Activated CD4-positive, alpha-beta memory T cell treated with anti-CD3 and anti-CD28 coated beads, Interleukin-2, amount 10 ng/mL, durations not matched to agents 7 days and 5 days (primary cell): ENCODE measurements around the gene IL2RG. TPM values are rescaled to one million over a fixed set of nuclear protein-coding genes. Genes with fewer than 3 reads are reported as not detected.

Source experiments
- CTCF ChIA-PET: fragments of 350-600 bp; sonication (Branson Sonifier 250); formaldehyde crosslinking; loops from one replicate; lab custom pipeline; 2021; ENCODE audit warnings: antibody characterized with exemption, inconsistent platforms; lab: Charles Lee
- POLR2A ChIA-PET: fragments of 350-600 bp; sonication (Branson Sonifier 250); formaldehyde crosslinking; loops from one replicate; lab custom pipeline; 2021; ENCODE audit warnings: antibody characterized with exemption; lab: Charles Lee
- DNase-seq: peaks from one replicate; pipeline ENCODE4 v3.0.0-alpha.2; 2020
- H3K27ac Mint-ChIP-seq: one replicate; pipeline ENCODE4 v1.8.0; 2021; ENCODE audit warnings: mild to moderate bottlenecking, mixed read lengths
- H3K27me3 Mint-ChIP-seq: one replicate; pipeline ENCODE4 v1.8.0; 2021; ENCODE audit warnings: mixed read lengths
- H3K36me3 Mint-ChIP-seq: one replicate; pipeline ENCODE4 v1.8.0; 2021; ENCODE audit warnings: low read depth, mixed read lengths
- H3K4me1 Mint-ChIP-seq: one replicate; pipeline ENCODE4 v1.8.0; 2021; ENCODE audit warnings: mixed read lengths
- H3K4me3 Mint-ChIP-seq: one replicate; pipeline ENCODE4 v1.8.0; 2021; ENCODE audit warnings: mild to moderate bottlenecking, mixed read lengths
- H3K9me3 Mint-ChIP-seq: one replicate; pipeline ENCODE4 v1.8.0; 2021; ENCODE audit warnings: mixed read lengths
- total RNA-seq, 2 experiments: library from RNA; stranded (reverse); gene quantifications; one replicate each; pipeline ENCODE4 v1.2.3, GENCODE V29; 2021

Gene IL2RG
- total RNA-seq, 2 experiments from 2014 or later, result 633 to 637 TPM

DNA sequence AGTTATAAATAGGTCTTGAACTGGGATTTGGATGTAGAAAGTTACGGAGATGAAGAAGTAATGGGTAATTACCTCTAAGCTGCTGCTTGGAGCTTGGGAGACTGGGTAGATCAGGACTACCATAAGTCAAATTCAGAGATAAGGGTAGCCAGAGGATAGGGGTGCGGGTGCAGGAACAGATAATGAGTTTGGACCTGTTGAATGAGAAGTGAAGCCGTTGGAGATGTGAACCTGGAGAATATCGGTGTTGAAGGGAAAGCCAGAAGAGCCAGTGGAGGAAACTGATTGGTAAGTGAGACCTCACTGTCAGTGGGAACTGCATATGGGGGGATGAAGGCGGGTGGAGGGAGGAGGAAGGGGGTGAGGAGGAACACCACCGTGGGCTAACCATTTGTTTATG lies 16.3 kb downstream of the IL2RG start:
- H3K27ac Mint-ChIP-seq, result no peak overlapping the region
- peaks cover 2% of the 10 kb centered on the region for H3K27me3 Mint-ChIP-seq
- ChIA-PET POLR2A (interaction anchor here (1.0 kb wide), 1 partner anchor 16 kb away, joined by 3 read pairs; the partner anchor contains the start of gene IL2RG), CTCF (no interaction called here)
- DNase-seq, result no peak
- H3K36me3 Mint-ChIP-seq, result no peaks in the 10 kb centered on the region
- H3K9me3 Mint-ChIP-seq, result no peaks in the 10 kb centered on the region
- H3K4me1 Mint-ChIP-seq, result peaks cover 32% of the 10 kb centered on the region
- peak overlapping the region; percentile 96 for H3K4me3 Mint-ChIP-seq

DNA sequence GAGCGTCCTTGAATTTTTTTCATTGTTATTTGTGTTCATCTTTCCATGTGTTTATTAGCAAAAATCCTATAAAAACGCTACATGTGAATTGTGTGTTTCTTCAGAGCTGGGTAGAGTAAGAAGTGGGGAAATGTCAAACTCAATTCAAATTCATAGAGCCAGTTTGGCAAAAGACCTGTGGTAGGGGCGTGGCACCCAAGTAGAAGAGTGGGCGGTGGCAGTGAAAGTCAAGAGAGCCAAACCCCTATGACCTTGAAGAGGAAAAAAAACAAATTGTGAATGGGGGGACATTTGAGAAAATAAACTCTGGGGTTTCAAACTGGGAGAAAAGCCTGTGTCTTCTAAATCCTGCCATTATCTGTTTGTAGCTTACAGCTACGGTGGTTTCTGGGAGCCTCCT lies 20.1 kb downstream of the IL2RG start:
- Mint-ChIP-seq H3K4me1 (peaks cover 18% of the 10 kb centered on the region), H3K9me3 (no peaks in the 10 kb centered on the region), H3K4me3 (no peak overlapping the region), H3K27me3 (no peaks in the 10 kb centered on the region), H3K36me3 (no peaks in the 10 kb centered on the region), H3K27ac (no peak overlapping the region)
- no peak for DNase-seq
- ChIA-PET POLR2A (no interaction called here), CTCF (no interaction called here)

DNA sequence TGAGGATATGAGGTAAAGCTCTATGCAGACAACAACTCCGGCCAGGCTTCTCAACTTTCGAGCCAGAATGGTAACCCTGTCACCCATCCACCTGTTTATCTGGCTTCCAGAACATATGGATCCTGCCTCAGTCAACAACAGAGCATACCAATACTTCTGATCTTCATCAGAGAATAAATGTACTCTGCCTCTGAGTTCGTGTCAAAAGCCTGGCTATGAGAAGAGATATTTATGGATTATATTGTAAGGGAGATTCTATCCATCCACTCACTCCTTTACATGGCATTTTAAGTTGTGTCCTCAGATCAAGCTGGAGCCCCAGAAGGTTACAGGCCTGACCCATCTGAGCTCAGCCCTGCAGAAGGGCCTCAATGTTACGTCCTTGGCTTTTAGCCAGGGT lies 25.5 kb downstream of the IL2RG start:
- ChIA-PET CTCF (no interaction called here), POLR2A (interaction anchor here (0.8 kb wide), 1 partner anchor 13 kb away, joined by 3 read pairs; no protein-coding TSS in a partner anchor)
- no peak for DNase-seq
- no peaks in the 10 kb centered on the region for H3K9me3 Mint-ChIP-seq
- no peak overlapping the region for H3K4me3 Mint-ChIP-seq
- no peak overlapping the region for H3K27ac Mint-ChIP-seq
- H3K36me3 Mint-ChIP-seq, result no peaks in the 10 kb centered on the region
- H3K27me3 Mint-ChIP-seq, result peaks cover 2% of the 10 kb centered on the region
- peaks cover 5% of the 10 kb centered on the region for H3K4me1 Mint-ChIP-seq

GRCh38 chrX:71082822-71083221 lies 28.6 kb downstream of the IL2RG start:
- CTCF ChIA-PET, result no interaction called here
- Mint-ChIP-seq H3K27ac (no peak overlapping the region), H3K4me1 (peaks cover 5% of the 10 kb centered on the region), H3K9me3 (no peaks in the 10 kb centered on the region), H3K27me3 (peaks cover 2% of the 10 kb centered on the region), H3K4me3 (no peak overlapping the region), H3K36me3 (no peaks in the 10 kb centered on the region)
- POLR2A ChIA-PET, result no interaction called here
- DNase-seq, result no peak

GRCh38 chrX:71082124-71082647 lies 29.2 kb downstream of the IL2RG start:
- Mint-ChIP-seq H3K4me3 (no peak overlapping the region), H3K27me3 (peaks cover 2% of the 10 kb centered on the region), H3K4me1 (peaks cover 5% of the 10 kb centered on the region), H3K9me3 (no peaks in the 10 kb centered on the region), H3K27ac (no peak overlapping the region), H3K36me3 (no peaks in the 10 kb centered on the region)
- POLR2A ChIA-PET, result no interaction called here
- no peak for DNase-seq
- CTCF ChIA-PET, result no interaction called here

DNA sequence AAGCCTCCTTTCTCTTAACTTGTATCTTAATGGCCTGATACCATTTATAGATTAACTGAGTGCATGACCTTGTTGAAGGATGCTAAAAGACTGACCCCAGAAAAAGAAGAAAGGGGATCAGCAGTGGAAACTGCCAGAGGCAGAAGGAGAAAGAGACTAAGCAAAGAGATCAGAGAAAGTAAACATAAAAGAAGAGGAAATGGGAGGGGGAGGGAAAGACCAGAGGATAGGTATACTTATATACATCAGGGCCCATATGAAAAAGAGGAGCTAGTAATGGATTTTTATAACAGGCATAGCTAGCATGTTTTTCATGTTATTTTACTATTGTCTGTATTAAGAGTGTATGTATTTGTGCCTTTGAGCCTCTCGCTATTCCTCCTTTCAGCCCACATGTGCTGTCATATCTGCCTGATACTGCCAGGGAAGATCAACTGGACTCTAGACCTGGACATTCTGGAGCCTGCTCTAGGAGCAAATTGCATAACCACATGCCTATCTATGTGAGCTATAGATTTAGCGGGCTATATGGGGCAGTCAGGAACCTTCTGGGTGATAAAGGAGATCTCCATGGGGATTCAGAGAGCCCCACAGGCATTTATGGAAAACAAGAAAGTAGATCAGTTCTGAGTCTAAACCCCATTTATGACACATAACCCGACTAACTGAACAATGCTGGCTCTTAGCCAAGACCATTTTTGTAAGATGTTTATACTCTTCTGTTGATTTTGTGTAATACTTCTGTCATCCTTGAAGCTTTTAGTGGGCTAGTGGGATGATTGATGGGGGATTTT lies 29.9 kb downstream of the IL2RG start:
- CTCF ChIA-PET, result no interaction called here

DNA sequence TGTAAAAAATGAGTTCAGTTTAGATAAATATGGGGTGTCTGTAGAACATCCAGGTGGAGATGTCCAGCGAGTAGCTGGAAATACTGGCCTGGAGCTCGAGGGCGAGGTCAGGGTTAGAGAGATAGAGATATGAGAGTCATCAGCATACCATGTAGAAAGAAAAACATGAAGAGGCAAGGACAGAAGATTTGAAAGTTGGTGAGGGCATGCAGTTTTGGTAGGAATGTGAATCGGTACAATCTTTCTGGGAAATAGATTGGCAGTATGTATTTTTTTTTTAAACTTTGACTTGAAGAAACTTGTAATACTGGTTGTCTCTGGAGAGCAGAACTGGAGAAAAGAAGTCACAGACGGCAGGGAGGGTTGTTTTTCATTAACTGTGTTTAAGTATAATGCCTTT lies 40.8 kb downstream of the IL2RG start:
- POLR2A ChIA-PET, result no interaction called here
- Mint-ChIP-seq H3K27ac (no peak overlapping the region), H3K9me3 (no peaks in the 10 kb centered on the region), H3K4me1 (peaks cover 14% of the 10 kb centered on the region), H3K4me3 (no peak overlapping the region), H3K27me3 (peaks cover 11% of the 10 kb centered on the region), H3K36me3 (peaks cover 3% of the 10 kb centered on the region)
- DNase-seq, result no peak
- CTCF ChIA-PET, result no interaction called here

More for the DNA sequence above, 29.9 kb downstream of the IL2RG start:
- peaks cover 5% of the 10 kb centered on the region for H3K27me3 Mint-ChIP-seq
- POLR2A ChIA-PET, result no interaction called here
- peaks cover 5% of the 10 kb centered on the region for H3K4me1 Mint-ChIP-seq
- no peak for DNase-seq
- no peaks in the 10 kb centered on the region for H3K36me3 Mint-ChIP-seq
- H3K27ac Mint-ChIP-seq, result no peak overlapping the region
- no peaks in the 10 kb centered on the region for H3K9me3 Mint-ChIP-seq
- no peak overlapping the region for H3K4me3 Mint-ChIP-seq

DNA sequence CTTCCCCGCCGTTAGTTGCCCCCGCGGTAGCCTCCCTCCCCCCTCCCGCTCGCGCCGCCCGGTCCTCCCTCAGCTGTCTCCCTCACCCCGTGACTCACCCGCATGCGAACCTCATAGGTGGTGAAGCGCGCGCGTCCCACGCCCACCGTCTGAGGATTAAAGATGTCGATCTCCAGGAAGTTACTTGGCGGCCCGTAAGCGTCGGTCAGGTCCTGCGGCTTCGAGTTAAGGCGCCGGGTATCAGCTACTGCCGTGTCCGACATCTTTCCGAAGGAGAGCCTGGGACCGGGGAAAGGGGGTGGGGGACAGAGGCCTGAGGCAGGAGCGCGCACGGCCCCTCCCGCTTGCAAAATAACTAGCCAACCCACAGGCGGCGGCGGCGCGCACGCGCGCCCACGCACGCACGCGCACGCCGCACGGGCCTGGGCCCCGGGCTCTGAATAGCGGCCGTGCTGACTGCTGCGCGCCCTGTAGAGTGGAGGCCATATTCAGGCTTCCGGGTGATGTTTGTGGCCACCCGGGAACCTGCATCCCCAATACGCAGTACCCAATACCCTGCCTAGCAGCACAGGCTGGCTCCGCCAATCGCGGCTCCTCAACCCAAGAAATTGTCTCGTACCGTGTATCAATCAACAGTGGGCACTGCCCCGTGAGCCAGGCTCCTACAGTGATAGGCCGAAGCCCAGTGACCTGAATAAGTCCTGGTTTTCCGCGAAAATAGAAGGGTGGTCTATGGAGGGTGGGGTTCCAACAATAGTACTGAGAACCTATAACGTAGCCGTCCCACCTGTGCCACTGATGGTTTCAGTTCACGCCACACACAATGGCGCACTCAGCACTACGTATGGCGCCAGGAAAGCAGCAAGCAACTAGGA lies 43.1 kb downstream of the IL2RG start, which contains the start of gene SNX12:
Gene SNX12 (minus strand): TSS at position 291 of the 875 bp plus-strand sequence. CDS start 28 bp downstream, at position 263.
- peaks cover 22% of the 10 kb centered on the region for H3K4me1 Mint-ChIP-seq
- peak; percentile 91 for DNase-seq
- peaks cover 12% of the 10 kb centered on the region for H3K36me3 Mint-ChIP-seq
- peak within 1 kb of the TSS; percentile 94 for H3K27ac Mint-ChIP-seq
- H3K9me3 Mint-ChIP-seq, result no peaks in the 10 kb centered on the region
- H3K4me3 Mint-ChIP-seq, result peak within 1 kb of the TSS; percentile 98
- CTCF ChIA-PET, result interaction anchor here (0.8 kb wide), 1 partner anchor 215 kb away, joined by 3 read pairs; the partner anchor contains the start of gene NONO
- POLR2A ChIA-PET, result interaction anchor here (0.6 to 1.8 kb wide), 15 partner anchors 10 to 298 kb away, joined by 3 to 17 read pairs (median 3); partner anchors contain the start of genes IL2RG, MED12, TAF1 and ZMYM3
- peaks cover 4% of the 10 kb centered on the region for H3K27me3 Mint-ChIP-seq

DNA sequence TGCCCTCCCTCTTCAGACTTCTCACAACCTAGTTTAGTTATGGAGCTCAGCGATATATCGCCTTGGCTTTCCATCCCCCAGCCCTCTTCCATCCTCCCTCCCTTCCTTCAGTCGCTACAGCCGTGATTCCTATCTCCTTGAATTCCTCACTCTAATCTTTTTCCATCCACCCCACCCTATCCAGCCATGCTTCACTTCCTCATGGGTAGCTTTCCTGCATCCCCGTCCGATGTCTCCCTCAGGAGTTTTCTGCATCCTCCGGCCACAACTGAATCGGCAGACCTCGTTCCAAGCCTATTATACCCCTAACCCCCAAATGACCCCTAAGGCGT lies 43.7 kb downstream of the IL2RG start:
- ChIA-PET POLR2A (interaction anchor here (0.6 to 1.8 kb wide), 14 partner anchors 9 to 298 kb away, joined by 3 to 17 read pairs (median 4); partner anchors contain the start of genes IL2RG, MED12 and TAF1), CTCF (interaction anchor here (0.8 kb wide), 1 partner anchor 216 kb away, joined by 3 read pairs; the partner anchor contains the start of gene NONO)
- Mint-ChIP-seq H3K9me3 (no peaks in the 10 kb centered on the region), H3K4me1 (peaks cover 22% of the 10 kb centered on the region), H3K4me3 (peak overlapping the region; percentile 98), H3K36me3 (peaks cover 15% of the 10 kb centered on the region), H3K27ac (peak overlapping the region; percentile 94), H3K27me3 (no peaks in the 10 kb centered on the region)
- peak; percentile 15 for DNase-seq

DNA sequence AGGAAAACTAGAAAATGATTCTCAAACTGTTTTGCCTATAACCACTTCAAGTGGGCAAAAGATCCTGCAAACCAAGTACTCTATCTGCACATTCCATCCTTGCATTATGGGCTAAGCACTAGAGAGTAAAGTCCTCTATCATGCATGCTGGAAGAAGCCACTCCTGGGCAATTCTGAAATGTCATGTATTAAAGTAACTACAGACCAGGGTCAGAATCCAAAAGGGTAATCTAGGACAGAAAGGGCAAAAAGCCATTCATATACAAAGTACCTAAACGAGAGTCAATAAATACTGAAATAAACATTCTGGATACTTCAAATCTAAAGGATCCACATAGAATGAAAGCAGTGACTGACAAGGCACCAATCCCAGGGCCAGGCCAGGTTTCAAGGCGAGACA lies 44.3 kb downstream of the IL2RG start:
- no peak for DNase-seq
- POLR2A ChIA-PET, result interaction anchor here (0.9 to 1.8 kb wide), 9 partner anchors 9 to 299 kb away, joined by 3 to 17 read pairs (median 7); partner anchors contain the start of genes IL2RG, MED12 and TAF1
- CTCF ChIA-PET, result no interaction called here
- Mint-ChIP-seq H3K4me1 (peaks cover 22% of the 10 kb centered on the region), H3K36me3 (peaks cover 17% of the 10 kb centered on the region), H3K4me3 (peak overlapping the region; percentile 98), H3K27ac (peak overlapping the region; percentile 94), H3K9me3 (no peaks in the 10 kb centered on the region), H3K27me3 (no peaks in the 10 kb centered on the region)

GRCh38 chrX:71060127-71060526 lies 51.2 kb downstream of the IL2RG start:
- peaks cover 52% of the 10 kb centered on the region for H3K4me1 Mint-ChIP-seq
- peak overlapping the region; percentile 24 for H3K27ac Mint-ChIP-seq
- peaks cover 49% of the 10 kb centered on the region for H3K36me3 Mint-ChIP-seq
- H3K27me3 Mint-ChIP-seq, result no peaks in the 10 kb centered on the region
- DNase-seq, result no peak
- ChIA-PET CTCF (no interaction called here), POLR2A (no interaction called here)
- H3K4me3 Mint-ChIP-seq, result no peak overlapping the region
- no peaks in the 10 kb centered on the region for H3K9me3 Mint-ChIP-seq

GRCh38 chrX:71057848-71058530 lies 53.4 kb downstream of the IL2RG start:
- POLR2A ChIA-PET, result interaction anchor here (0.6 to 1.8 kb wide), 4 partner anchors 10 to 308 kb away, joined by 3 to 17 read pairs (median 3); partner anchors contain the start of genes SNX12 and TAF1

More at GRCh38 chrX:71057848-71058530, 53.4 kb downstream of the IL2RG start:
- no peaks in the 10 kb centered on the region for H3K27me3 Mint-ChIP-seq
- H3K4me1 Mint-ChIP-seq, result peaks cover 44% of the 10 kb centered on the region
- H3K36me3 Mint-ChIP-seq, result peaks cover 43% of the 10 kb centered on the region
- DNase-seq, result no peak
- H3K9me3 Mint-ChIP-seq, result no peaks in the 10 kb centered on the region
- H3K27ac Mint-ChIP-seq, result peak overlapping the region; percentile 78
- no peak overlapping the region for H3K4me3 Mint-ChIP-seq
- CTCF ChIA-PET, result interaction anchor here (1.0 kb wide), 1 partner anchor 119 kb away, joined by 3 read pairs; no protein-coding TSS in a partner anchor
